Measurements from ENCODE around the gene ZNF304.

Gene ZNF304

GRCh38 chr19:57334191-57334590 is 16.9 kb upstream of the ZNF304 start:
- TF ChIP-seq GATA2 (IDR thresholded peaks at IDR 0.05; ENCODE audit: low read depth, low read length): no peak
- TF ChIP-seq GATA3 (IDR thresholded peaks at IDR 0.05; ENCODE audit: low read depth, low read length): no peak

GRCh38 chr19:57338877-57339276 is 12.2 kb upstream of the ZNF304 start:
- TF ChIP-seq GATA2 (IDR thresholded peaks at IDR 0.05; ENCODE audit: low read depth, low read length) (no peak), GATA3 (IDR thresholded peaks at IDR 0.05; ENCODE audit: low read depth, low read length) (no peak)

- TF ChIP-seq GATA3 (IDR thresholded peaks at IDR 0.05; ENCODE audit: low read depth, low read length) (no peak), GATA2 (IDR thresholded peaks at IDR 0.05; ENCODE audit: low read depth, low read length) (no peak)
Observed at GRCh38 chr19:57342582-57342981, 8.5 kb upstream of the ZNF304 start.

GRCh38 chr19:57348136-57348535 is 2.9 kb upstream of the ZNF304 start:
- TF ChIP-seq GATA3 (IDR thresholded peaks at IDR 0.05; ENCODE audit: low read depth, low read length): no peak
- no peak for TF ChIP-seq GATA2 (IDR thresholded peaks at IDR 0.05; ENCODE audit: low read depth, low read length)

- TF ChIP-seq GATA3 (IDR thresholded peaks at IDR 0.05; ENCODE audit: low read depth, low read length): no peak
- TF ChIP-seq GATA2 (IDR thresholded peaks at IDR 0.05; ENCODE audit: low read depth, low read length): no peak
Observed at GRCh38 chr19:57351867-57352266, 796 bp downstream of the ZNF304 start.

GRCh38 chr19:57355916-57356315 is 4.8 kb downstream of the ZNF304 start:
- no peak for TF ChIP-seq GATA2 (IDR thresholded peaks at IDR 0.05; ENCODE audit: low read depth, low read length)
- no peak for TF ChIP-seq GATA3 (IDR thresholded peaks at IDR 0.05; ENCODE audit: low read depth, low read length)

- TF ChIP-seq GATA3 (IDR thresholded peaks at IDR 0.05; ENCODE audit: low read depth, low read length) (no peak), GATA2 (IDR thresholded peaks at IDR 0.05; ENCODE audit: low read depth, low read length) (no peak)
Observed at GRCh38 chr19:57357406-57357805, 6.3 kb downstream of the ZNF304 start.

GRCh38 chr19:57359300-57359699 is 8.2 kb downstream of the ZNF304 start:
- TF ChIP-seq GATA3 (IDR thresholded peaks at IDR 0.05; ENCODE audit: low read depth, low read length) (no peak), GATA2 (IDR thresholded peaks at IDR 0.05; ENCODE audit: low read depth, low read length) (no peak)

- no peak for TF ChIP-seq GATA3 (IDR thresholded peaks at IDR 0.05; ENCODE audit: low read depth, low read length)
- TF ChIP-seq GATA2 (IDR thresholded peaks at IDR 0.05; ENCODE audit: low read depth, low read length): no peak
Observed at GRCh38 chr19:57362419-57362818, 11.3 kb downstream of the ZNF304 start.

- no peak for TF ChIP-seq GATA3 (IDR thresholded peaks at IDR 0.05; ENCODE audit: low read depth, low read length)
- no peak for TF ChIP-seq GATA2 (IDR thresholded peaks at IDR 0.05; ENCODE audit: low read depth, low read length)
Observed at GRCh38 chr19:57362997-57363687, 12.1 kb downstream of the ZNF304 start, which contains the start of the genes TRAPPC2B and ZNF547. Gene TRAPPC2B, plus strand, starts transcription at chr19:57363551. Its CDS starts 1,283 bp downstream, at chr19:57364834. Gene ZNF547, plus strand, starts transcription at chr19:57363551. Its CDS starts 5,005 bp downstream, at chr19:57368556.

GRCh38 chr19:57363688-57364181 is 12.7 kb downstream of the ZNF304 start:
- TF ChIP-seq GATA3 (IDR thresholded peaks at IDR 0.05; ENCODE audit: low read depth, low read length) (no peak), GATA2 (IDR thresholded peaks at IDR 0.05; ENCODE audit: low read depth, low read length) (no peak)

- no peak for TF ChIP-seq GATA3 (IDR thresholded peaks at IDR 0.05; ENCODE audit: low read depth, low read length)
- TF ChIP-seq GATA2 (IDR thresholded peaks at IDR 0.05; ENCODE audit: low read depth, low read length): no peak
Observed at GRCh38 chr19:57366776-57367175, 15.7 kb downstream of the ZNF304 start.

GRCh38 chr19:57374179-57374578 is 23.1 kb downstream of the ZNF304 start:
- TF ChIP-seq GATA3 (IDR thresholded peaks at IDR 0.05; ENCODE audit: low read depth, low read length): no peak
- no peak for TF ChIP-seq GATA2 (IDR thresholded peaks at IDR 0.05; ENCODE audit: low read depth, low read length)

- TF ChIP-seq GATA2 (IDR thresholded peaks at IDR 0.05; ENCODE audit: low read depth, low read length) (no peak), GATA3 (IDR thresholded peaks at IDR 0.05; ENCODE audit: low read depth, low read length) (no peak)
Observed at GRCh38 chr19:57376151-57376550, 25.1 kb downstream of the ZNF304 start.

- TF ChIP-seq GATA2 (IDR thresholded peaks at IDR 0.05; ENCODE audit: low read depth, low read length) (no peak), GATA3 (IDR thresholded peaks at IDR 0.05; ENCODE audit: low read depth, low read length) (no peak)
Observed at GRCh38 chr19:57377498-57378146, 26.6 kb downstream of the ZNF304 start.
